LNCAP (cell line): ENCODE results near the gene COL24A1.

Source experiments
- CTCF ChIP-seq: fragments of 450-650 bp; IDR thresholded peaks from 2 replicates; pipeline ENCODE4 v1.5.1; 2017; ENCODE audit warnings: mild to moderate bottlenecking

Gene COL24A1

GRCh38 chr1:86194491-86195034 lies 38.0 kb upstream of the COL24A1 start:
- no peak for TF ChIP-seq CTCF

- TF ChIP-seq CTCF = no peak
These were observed 35.8 kb upstream of the COL24A1 start for GRCh38 chr1:86192417-86192816.

- no peak for TF ChIP-seq CTCF
These were observed 35.4 kb upstream of the COL24A1 start for GRCh38 chr1:86191958-86192357.

GRCh38 chr1:86190873-86191272 lies 34.3 kb upstream of the COL24A1 start:
- TF ChIP-seq CTCF = no peak

- no peak for TF ChIP-seq CTCF
These were observed 27.9 kb upstream of the COL24A1 start for GRCh38 chr1:86184426-86184825.

GRCh38 chr1:86183810-86184209 lies 27.2 kb upstream of the COL24A1 start:
- TF ChIP-seq CTCF = no peak

- TF ChIP-seq CTCF = no peak
These were observed 19.7 kb upstream of the COL24A1 start for GRCh38 chr1:86176226-86176625.

GRCh38 chr1:86175756-86176155 lies 19.2 kb upstream of the COL24A1 start:
- no peak for TF ChIP-seq CTCF
